H1 (cell line): ENCODE measurements around the gene SLC2A11. TPM values are rescaled to one million over a fixed set of nuclear protein-coding genes. Genes with fewer than 3 reads are reported as not detected.

Experiments
- CTCF ChIA-PET: fragments of 300-600 bp; sonication (Branson Sonifier 250); formaldehyde crosslinking; loops from one replicate; lab custom pipeline; 2021; ENCODE audit not compliant: partially characterized antibody; lab: Charles Lee
- POLR2A ChIA-PET: fragments of 300-600 bp; sonication (Branson Sonifier 250); formaldehyde crosslinking; loops from one replicate; lab custom pipeline; 2021; ENCODE audit warnings: inconsistent platforms; ENCODE audit not compliant: partially characterized antibody; lab: Charles Lee
- DNase-seq, 2 experiments: peaks; one replicate each; pipeline versions ENCODE4 v3.0.0 to v3.0.0-alpha.2; 2010 to 2022; ENCODE audit warnings: low spot score in 2 of 2, low read depth in 1 of 2, mixed read lengths in 1 of 2
- FAIRE-seq: peaks from 2 replicates; lab custom pipeline; 2011; peaks lifted over from hg19 to GRCh38; lab: Jason Lieb, UNC
- H2AFZ ChIP-seq: 2 replicates; pipeline ENCODE4 v1.8.1; 2012; ENCODE audit warnings: low read length, inconsistent platforms
- H2AK5ac ChIP-seq: 2 replicates; pipeline ENCODE4 v1.6.1; 2013; ENCODE audit warnings: low read depth, low read length
- H2BK120ac ChIP-seq: replicated peaks from 2 replicates; pipeline ENCODE3; 2013; ENCODE audit warnings: low read depth, low read length, inconsistent platforms
- H2BK12ac ChIP-seq: 2 replicates; pipeline ENCODE4 v1.6.1; 2013; ENCODE audit warnings: low read depth, low read length
- H2BK15ac ChIP-seq: 2 replicates; pipeline ENCODE4 v1.6.1; 2013; ENCODE audit warnings: low read length
- H2BK20ac ChIP-seq: 2 replicates; pipeline ENCODE4 v1.6.1; 2013; ENCODE audit warnings: low read length
- H2BK5ac ChIP-seq: 2 replicates; pipeline ENCODE4 v1.6.1; 2013; ENCODE audit warnings: low read depth, low read length
- H3K14ac ChIP-seq: 2 replicates; pipeline ENCODE4 v1.6.1; 2013; ENCODE audit warnings: inconsistent platforms; ENCODE audit not compliant: insufficient read length
- H3K18ac ChIP-seq: 2 replicates; pipeline ENCODE4 v1.6.1; 2013; ENCODE audit warnings: low read length; ENCODE audit errors: extremely low read depth
- H3K23ac ChIP-seq: 2 replicates; pipeline ENCODE4 v1.6.1; 2013; ENCODE audit warnings: inconsistent platforms; ENCODE audit not compliant: insufficient read length
- H3K23me2 ChIP-seq: 2 replicates; pipeline ENCODE4 v1.6.1; 2013; ENCODE audit warnings: low read depth, low read length
- H3K27ac ChIP-seq: 2 replicates; pipeline ENCODE4 v1.6.1; 2011; ENCODE audit warnings: low read depth, low read length, inconsistent platforms
- H3K27me3 ChIP-seq, 4 experiments: replicated peaks in 1 of 4; 1 replicate in 1 of 4; 2 replicates in 3 of 4; pipeline versions ENCODE4 v1.6.1 to v1.8.1; 2011 to 2013; ENCODE audit warnings: low read length in 3 of 4, mild to moderate bottlenecking in 3 of 4, inconsistent platforms in 2 of 4, mixed read lengths in 2 of 4, moderate library complexity in 1 of 4; ENCODE audit not compliant: control insufficient read depth in 3 of 4, insufficient read depth in 3 of 4; ENCODE audit errors: extremely low read depth in 1 of 4
- H3K36me3 ChIP-seq, 4 experiments: 2 replicates each; pipeline versions ENCODE4 v1.6.1 to v1.8.1; 2011 to 2013; ENCODE audit warnings: mild to moderate bottlenecking in 4 of 4, low read length in 3 of 4, moderate library complexity in 2 of 4, control low read depth in 1 of 4, inconsistent platforms in 1 of 4; ENCODE audit not compliant: insufficient read depth in 4 of 4, control insufficient read depth in 2 of 4
- H3K4ac ChIP-seq: replicated peaks from 2 replicates; pipeline ENCODE3; 2013; ENCODE audit warnings: low read length, low read depth, mixed read lengths, inconsistent platforms; ENCODE audit not compliant: insufficient read length
- H3K4me1 ChIP-seq, 4 experiments: replicated peaks in 1 of 4; 1 replicate in 1 of 4; 2 replicates in 3 of 4; pipeline versions ENCODE4 v1.6.1 to v1.8.1; 2011 to 2013; ENCODE audit warnings: low read length in 3 of 4, inconsistent platforms in 2 of 4, mixed read lengths in 1 of 4; ENCODE audit not compliant: insufficient read depth in 4 of 4, control insufficient read depth in 3 of 4
- H3K4me2 ChIP-seq, 2 experiments: 2 replicates each; pipeline versions ENCODE4 v1.6.1 to v1.8.1; 2011 to 2013; ENCODE audit warnings: low read depth in 2 of 2, low read length in 2 of 2, control low read depth in 1 of 2, inconsistent platforms in 1 of 2, mild to moderate bottlenecking in 1 of 2; ENCODE audit not compliant: insufficient read depth in 1 of 2
- H3K4me3 ChIP-seq, 4 experiments: fragments of 200-600, 300-600 bp in 1 of 4; sonication (generic), shearing (Covaris generic), sonication (Bioruptor Twin) in 1 of 4; 2 replicates each; pipeline versions ENCODE4 v1.5.1 to v1.8.1; 2011 to 2016; ENCODE audit warnings: low read length in 4 of 4, low read depth in 3 of 4, control low read depth in 2 of 4, inconsistent platforms in 2 of 4, mild to moderate bottlenecking in 2 of 4, mixed read lengths in 1 of 4, moderate library complexity in 1 of 4; ENCODE audit not compliant: insufficient read depth in 2 of 4; ENCODE audit errors: extremely low read depth in 1 of 4
- H3K56ac ChIP-seq: replicated peaks from 2 replicates; pipeline ENCODE3; 2013; ENCODE audit warnings: low read depth, mild to moderate bottlenecking, mixed read lengths, low read length, inconsistent platforms; ENCODE audit not compliant: insufficient read length
- H3K79me1 ChIP-seq: 2 replicates; pipeline ENCODE4 v1.6.1; 2013; ENCODE audit warnings: low read depth, low read length, control low read depth
- H3K79me2 ChIP-seq, 2 experiments: 2 replicates each; pipeline versions ENCODE4 v1.6.1 to v1.8.1; 2012 to 2013; ENCODE audit warnings: low read length in 2 of 2, mild to moderate bottlenecking in 2 of 2, inconsistent platforms in 1 of 2; ENCODE audit not compliant: insufficient read depth in 2 of 2, control insufficient read depth in 1 of 2
- H3K9ac ChIP-seq, 4 experiments: replicated peaks in 1 of 4; 1 replicate in 1 of 4; 2 replicates in 3 of 4; pipeline versions ENCODE4 v1.6.1 to v1.8.1; 2011 to 2013; ENCODE audit warnings: low read depth in 3 of 4, low read length in 3 of 4, control low read depth in 2 of 4, mild to moderate bottlenecking in 2 of 4, moderate library complexity in 2 of 4, inconsistent platforms in 1 of 4; ENCODE audit errors: extremely low read depth in 1 of 4
- H3K9me3 ChIP-seq, 2 experiments: 2 replicates each; pipeline versions ENCODE4 v1.6.1 to v1.8.1; 2012 to 2013; ENCODE audit warnings: mild to moderate bottlenecking in 2 of 2, moderate library complexity in 2 of 2, control low read depth in 1 of 2, inconsistent platforms in 1 of 2, low read depth in 1 of 2, low read length in 1 of 2, mixed read lengths in 1 of 2; ENCODE audit not compliant: insufficient read depth in 2 of 2
- H4K20me1 ChIP-seq, 2 experiments: replicated peaks in 1 of 2; 2 replicates each; pipeline versions ENCODE3 to v1.8.1; 2011 to 2013; ENCODE audit warnings: inconsistent platforms in 2 of 2, low read length in 2 of 2, mild to moderate bottlenecking in 1 of 2; ENCODE audit not compliant: insufficient read depth in 2 of 2, control insufficient read depth in 1 of 2
- H4K5ac ChIP-seq: 2 replicates; pipeline ENCODE4 v1.6.1; 2013; ENCODE audit warnings: low read length, low read depth, mixed read lengths, inconsistent platforms; ENCODE audit not compliant: insufficient read length
- H4K8ac ChIP-seq: 2 replicates; pipeline ENCODE4 v1.8.0; 2013; ENCODE audit warnings: mild to moderate bottlenecking, moderate library complexity, low read length, inconsistent platforms; ENCODE audit not compliant: insufficient read depth; ENCODE audit errors: extremely low read depth
- H4K91ac ChIP-seq: replicated peaks from 2 replicates; pipeline ENCODE3; 2013; ENCODE audit warnings: low read length, mixed read lengths, inconsistent platforms; ENCODE audit not compliant: insufficient read length
- CBX5 ChIP-seq: fragments of 300-800, 300-1000 bp; sonication (generic); IDR thresholded peaks from 2 replicates; pipeline ENCODE4 v1.7.1; 2016; ENCODE audit warnings: antibody characterized with exemption, low read length, low read depth
- EZH2 ChIP-seq: fragments of 200-600 bp; sonication (generic); IDR thresholded peaks from 2 replicates; pipeline ENCODE4 v1.7.1; 2012; ENCODE audit warnings: low read depth, mild to moderate bottlenecking, moderate library complexity, low read length, inconsistent platforms; ENCODE audit not compliant: severe bottlenecking
- SIRT6 ChIP-seq: IDR thresholded peaks from one replicate; pipeline ENCODE4 v1.7.1; 2012; ENCODE audit warnings: low read length, inconsistent platforms
- SIX5 ChIP-seq: IDR thresholded peaks from 2 replicates; pipeline ENCODE4 v1.6.1; 2011; ENCODE audit warnings: mild to moderate bottlenecking, low read depth, low read length
- WGBS, 2 experiments: shearing (Covaris generic) in 1 of 2; methylation state at CpG; one replicate each; pipeline versions ENCODE4 v1.1.6 to v1.1.7; 2013 to 2015; ENCODE audit warnings: low lambda C conversion rate in 2 of 2, mixed read lengths in 2 of 2, inconsistent platforms in 1 of 2, low coverage in 1 of 2, missing lambda C conversion rate in 1 of 2; ENCODE audit not compliant: insufficient replicate concordance in 2 of 2, insufficient coverage in 1 of 2, insufficient read length in 1 of 2; ENCODE audit errors: extremely low coverage in 1 of 2, missing lambda C conversion rate in 1 of 2; 5-methylcytosine and 5-hydroxymethylcytosine counted together
- polyA plus RNA-seq, 7 experiments: library from polyadenylated mRNA; depleted of rRNA in 3 of 7; stranded (reverse) in 5 of 7; unstranded in 2 of 7; fragments of >200 nt in 5 of 7; fragments of 200-250 nt in 2 of 7; gene quantifications; 1 replicate in 5 of 7; 2 replicates in 1 of 7; 4 replicates in 1 of 7; pipeline versions ENCODE4 v1.2.1 to v1.2.3, GENCODE V29; 2011 to 2013; ENCODE audit warnings: missing spikeins in 2 of 7, mixed read lengths in 2 of 7
- total RNA-seq: library from RNA; stranded (reverse); fragmentation: NEBNext Ultra II Directional; extraction: Animal tissue kit (Norgen Biotek cat#: 25700); gene quantifications from 2 replicates; pipeline ENCODE4 v1.2.1, GENCODE V29; 2021

The SLC2A11 gene
- total and polyA plus RNA-seq, 2 of the 8 experiments (the other 6 are each of a cell fraction or from before 2014, with no cell fraction given) = 10.7 to 12.5 TPM

GRCh38 chr22:23827351-23827995 is 30.2 kb upstream of the SLC2A11 start:
- CTCF ChIA-PET = interaction anchor here (0.6 to 2.5 kb wide), 3 partner anchors 18 to 694 kb away, joined by 3 to 14 read pairs (median 11); no protein-coding TSS in a partner anchor

More at GRCh38 chr22:23827351-23827995, 30.2 kb upstream of the SLC2A11 start:
- no peak for DNase-seq
- Histone ChIP-seq H2AK5ac (no peak overlapping the region), H3K27ac (peak overlapping the region; percentile 43; the same call in 1 of the 2 replicates), H2BK120ac (no peak overlapping the region), H3K4me2 (no peak overlapping the region), H3K4me3 (no peak overlapping the region), H3K27me3 (no peaks in the 10 kb centered on the region; a peak in 1 of 7 replicates), H4K20me1 (peaks cover 2 to 10% of the 10 kb centered on the region in 2 experiments), H2BK5ac (no peak overlapping the region), H3K79me1 (peaks cover 2% of the 10 kb centered on the region; the same call in 1 of the 2 replicates), H4K8ac (peak overlapping the region; percentile 14; the same call in 1 of the 2 replicates), H2AFZ (no peak overlapping the region), H3K36me3 (peaks cover 11 to 47% (median 22%) of the 10 kb centered on the region in 4 experiments; a peak in 7 of 8 replicates), H3K79me2 (no peaks in the 10 kb centered on the region; a peak in 1 of 4 replicates), H3K9me3 (no peaks in the 10 kb centered on the region), H3K14ac (no peak overlapping the region), H3K18ac (no peak overlapping the region), H3K23ac (no peak overlapping the region), H3K9ac (no peak overlapping the region), H2BK15ac (no peak overlapping the region), H2BK12ac (no peak overlapping the region), H3K23me2 (no peaks in the 10 kb centered on the region), H4K5ac (no peak overlapping the region), H3K56ac (no peak overlapping the region), H3K4me1 (no peaks in the 10 kb centered on the region), H3K4ac (no peak overlapping the region), H4K91ac (no peak overlapping the region), H2BK20ac (no peak overlapping the region)
- POLR2A ChIA-PET = no interaction called here
- WGBS, 2 experiments = 94% methylated on average over 11 of the region's 11 CpGs; no CpG with 5 or more reads in 1 of the 2 experiments
- TF ChIP-seq CBX5 = no peak
- no peak for TF ChIP-seq SIRT6
- no peak for TF ChIP-seq SIX5
- no peak for TF ChIP-seq EZH2
- no peak for FAIRE-seq
